HepG2 (cell line): ENCODE results near the gene TUBA4A. TPM values are rescaled to one million over a fixed set of nuclear protein-coding genes. Genes with fewer than 3 reads are reported as not detected.

Source experiments
- ARNT ChIP-seq: fragments of 450-650 bp; IDR thresholded peaks from 2 replicates; pipeline ENCODE4 v1.6.1; 2017
- NFATC3 ChIP-seq: sonication (generic); formaldehyde crosslinking; IDR thresholded peaks from 2 replicates; pipeline ENCODE4 v1.5.1; 2020; ENCODE audit warnings: mild to moderate bottlenecking, missing genetic modification reagents
- POLR2AphosphoS5 ChIP-seq: IDR thresholded peaks from 2 replicates; pipeline ENCODE4 v1.6.1; 2012; ENCODE audit warnings: low read depth, low read length
- ZBTB20 ChIP-seq: sonication (generic); formaldehyde crosslinking; IDR thresholded peaks from 2 replicates; pipeline ENCODE4 v1.8.1; 2023; ENCODE audit warnings: missing genetic modification reagents, low read depth, mild to moderate bottlenecking, borderline replicate concordance
- ZC3H4 ChIP-seq: sonication (generic); formaldehyde crosslinking; IDR thresholded peaks from 2 replicates; pipeline ENCODE4 v1.4.0; 2020; ENCODE audit warnings: missing genetic modification reagents, borderline replicate concordance
- ZNF44 ChIP-seq: sonication (generic); formaldehyde crosslinking; IDR thresholded peaks from 2 replicates; pipeline ENCODE4 v1.5.1; 2020; ENCODE audit warnings: mild to moderate bottlenecking, missing genetic modification reagents
- ZNF460 ChIP-seq: sonication (generic); formaldehyde crosslinking; IDR thresholded peaks from 2 replicates; pipeline ENCODE4 v1.5.1; 2020; ENCODE audit warnings: missing genetic modification reagents, mild to moderate bottlenecking, borderline replicate concordance
- ZNF558 ChIP-seq: sonication (generic); formaldehyde crosslinking; IDR thresholded peaks from 2 replicates; pipeline ENCODE4 v1.9.0; 2022; ENCODE audit warnings: mild to moderate bottlenecking, missing genetic modification reagents, borderline replicate concordance
- polyA plus RNA-seq, 8 experiments: library from polyadenylated mRNA; depleted of rRNA in 3 of 8; stranded (reverse) in 7 of 8; unstranded in 1 of 8; fragments of >200 nt; fragmentation: Illumina TruSeq in 4 of 8; extraction: Trizol in 4 of 8; gene quantifications; 2 replicates each; pipeline versions ENCODE4 v1.2.1 to v1.2.3, GENCODE V29; 2011 to 2016; ENCODE audit warnings: low read depth in 4 of 8, missing spikeins in 1 of 8, mixed read lengths in 1 of 8; ENCODE audit not compliant: insufficient read depth in 1 of 8
- total RNA-seq, 5 experiments: library from RNA; depleted of rRNA; stranded (reverse); fragments of >200 nt; fragmentation: Illumina TruSeq; extraction: Trizol; gene quantifications; 2 replicates each; pipeline ENCODE4 v1.2.3, GENCODE V29; 2016; ENCODE audit warnings: low read depth in 1 of 5
- TF ChIP-seq, protein P1 (sequence below): sonication (generic); formaldehyde crosslinking; IDR thresholded peaks from 2 replicates; pipeline ENCODE4 v1.4.0; 2020; ENCODE audit warnings: missing genetic modification reagents, mild to moderate bottlenecking, borderline replicate concordance
- TF ChIP-seq, protein P2 (sequence below): sonication (generic); formaldehyde crosslinking; IDR thresholded peaks from 2 replicates; pipeline ENCODE4 v1.4.0; 2020; ENCODE audit warnings: mild to moderate bottlenecking, missing genetic modification reagents
- TF ChIP-seq, protein P3 (sequence below): IDR thresholded peaks from 2 replicates; pipeline ENCODE4 v1.6.1; 2016; ENCODE audit warnings: missing compliant biosample characterization, missing genetic modification reagents, borderline replicate concordance
- TF ChIP-seq, protein P4 (sequence below): sonication (generic); formaldehyde crosslinking; IDR thresholded peaks from 2 replicates; pipeline ENCODE4 v1.8.1; 2023; ENCODE audit warnings: mild to moderate bottlenecking, missing genetic modification reagents
- TF ChIP-seq, protein P5 (sequence below): sonication (generic); formaldehyde crosslinking; IDR thresholded peaks from 2 replicates; pipeline ENCODE4 v1.4.0; 2020; ENCODE audit warnings: missing genetic modification reagents, borderline replicate concordance

The TUBA4A gene
- total and polyA plus RNA-seq, 2 of the 13 experiments (the other 11 are each of a cell fraction or from before 2014, with no cell fraction given) = 1.3 to 12.7 TPM

DNA sequence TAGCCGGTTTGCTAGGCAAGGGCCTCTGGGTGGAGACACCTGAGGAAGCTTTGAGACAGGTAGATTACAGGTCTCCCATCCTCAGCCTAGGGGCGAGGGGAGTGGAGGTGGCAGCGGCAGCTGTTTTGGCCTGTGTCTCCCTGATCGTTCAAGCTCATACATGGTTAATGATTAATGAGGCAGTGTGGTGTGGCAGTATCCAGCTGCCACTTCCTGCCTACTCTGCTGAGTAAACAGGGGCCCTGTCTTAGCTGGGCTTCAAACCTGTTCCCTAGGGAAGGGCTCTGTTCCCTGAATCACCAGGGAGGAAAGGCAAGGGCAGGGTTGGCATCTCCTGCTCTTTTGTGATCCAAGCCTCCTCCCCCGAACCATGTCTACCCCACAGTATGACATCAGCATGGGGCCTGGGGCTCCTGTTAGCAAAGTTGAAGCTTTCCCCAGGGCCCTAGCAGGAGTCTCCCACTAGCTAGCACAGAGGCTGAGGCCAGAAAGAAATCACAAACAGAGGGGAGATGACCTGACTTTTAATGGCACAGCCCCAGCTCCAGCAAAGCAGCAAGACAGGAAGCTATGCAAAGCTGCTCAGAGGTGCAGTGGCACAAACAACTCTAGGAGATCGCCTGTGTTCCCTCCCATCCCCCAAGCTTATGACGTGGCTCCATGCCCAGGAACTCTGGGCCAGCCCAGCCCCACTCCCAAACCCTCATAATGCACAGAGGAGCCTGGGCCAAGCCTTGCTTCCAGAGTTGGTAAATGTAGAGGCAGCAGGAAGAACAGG is 4.3 kb downstream of the TUBA4A start (continued):
- TF ChIP-seq, protein P1, sequence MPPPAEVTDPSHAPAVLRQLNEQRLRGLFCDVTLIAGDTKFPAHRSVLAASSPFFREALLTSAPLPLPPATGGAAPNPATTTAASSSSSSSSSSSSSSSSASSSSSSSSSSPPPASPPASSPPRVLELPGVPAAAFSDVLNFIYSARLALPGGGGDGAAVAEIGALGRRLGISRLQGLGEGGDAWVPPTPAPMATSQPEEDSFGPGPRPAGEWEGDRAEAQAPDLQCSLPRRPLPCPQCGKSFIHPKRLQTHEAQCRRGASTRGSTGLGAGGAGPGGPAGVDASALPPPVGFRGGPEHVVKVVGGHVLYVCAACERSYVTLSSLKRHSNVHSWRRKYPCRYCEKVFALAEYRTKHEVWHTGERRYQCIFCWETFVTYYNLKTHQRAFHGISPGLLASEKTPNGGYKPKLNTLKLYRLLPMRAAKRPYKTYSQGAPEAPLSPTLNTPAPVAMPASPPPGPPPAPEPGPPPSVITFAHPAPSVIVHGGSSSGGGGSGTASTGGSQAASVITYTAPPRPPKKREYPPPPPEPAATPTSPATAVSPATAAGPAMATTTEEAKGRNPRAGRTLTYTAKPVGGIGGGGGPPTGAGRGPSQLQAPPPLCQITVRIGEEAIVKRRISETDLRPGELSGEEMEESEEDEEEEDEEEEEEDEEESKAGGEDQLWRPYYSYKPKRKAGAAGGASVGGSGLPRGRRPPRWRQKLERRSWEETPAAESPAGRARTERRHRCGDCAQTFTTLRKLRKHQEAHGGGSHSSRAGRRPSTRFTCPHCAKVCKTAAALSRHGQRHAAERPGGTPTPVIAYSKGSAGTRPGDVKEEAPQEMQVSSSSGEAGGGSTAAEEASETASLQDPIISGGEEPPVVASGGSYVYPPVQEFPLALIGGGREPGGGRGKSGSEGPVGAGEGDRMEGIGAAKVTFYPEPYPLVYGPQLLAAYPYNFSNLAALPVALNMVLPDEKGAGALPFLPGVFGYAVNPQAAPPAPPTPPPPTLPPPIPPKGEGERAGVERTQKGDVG = no peak
- TF ChIP-seq ZC3H4 (CRISPR knock-in tag) (no peak; the same call in none of the 2 replicates), NFATC3 (CRISPR knock-in tag) (no peak), ZBTB20 (CRISPR knock-in tag) (peak; percentile 93), ZNF44 (no peak), POLR2AphosphoS5 (peak; percentile 67), ARNT (no peak), ZNF460 (CRISPR knock-in tag) (peak; percentile 17; the same call in 1 of the 2 replicates), ZNF558 (CRISPR knock-in tag) (no peak)
- TF ChIP-seq, protein P2, sequence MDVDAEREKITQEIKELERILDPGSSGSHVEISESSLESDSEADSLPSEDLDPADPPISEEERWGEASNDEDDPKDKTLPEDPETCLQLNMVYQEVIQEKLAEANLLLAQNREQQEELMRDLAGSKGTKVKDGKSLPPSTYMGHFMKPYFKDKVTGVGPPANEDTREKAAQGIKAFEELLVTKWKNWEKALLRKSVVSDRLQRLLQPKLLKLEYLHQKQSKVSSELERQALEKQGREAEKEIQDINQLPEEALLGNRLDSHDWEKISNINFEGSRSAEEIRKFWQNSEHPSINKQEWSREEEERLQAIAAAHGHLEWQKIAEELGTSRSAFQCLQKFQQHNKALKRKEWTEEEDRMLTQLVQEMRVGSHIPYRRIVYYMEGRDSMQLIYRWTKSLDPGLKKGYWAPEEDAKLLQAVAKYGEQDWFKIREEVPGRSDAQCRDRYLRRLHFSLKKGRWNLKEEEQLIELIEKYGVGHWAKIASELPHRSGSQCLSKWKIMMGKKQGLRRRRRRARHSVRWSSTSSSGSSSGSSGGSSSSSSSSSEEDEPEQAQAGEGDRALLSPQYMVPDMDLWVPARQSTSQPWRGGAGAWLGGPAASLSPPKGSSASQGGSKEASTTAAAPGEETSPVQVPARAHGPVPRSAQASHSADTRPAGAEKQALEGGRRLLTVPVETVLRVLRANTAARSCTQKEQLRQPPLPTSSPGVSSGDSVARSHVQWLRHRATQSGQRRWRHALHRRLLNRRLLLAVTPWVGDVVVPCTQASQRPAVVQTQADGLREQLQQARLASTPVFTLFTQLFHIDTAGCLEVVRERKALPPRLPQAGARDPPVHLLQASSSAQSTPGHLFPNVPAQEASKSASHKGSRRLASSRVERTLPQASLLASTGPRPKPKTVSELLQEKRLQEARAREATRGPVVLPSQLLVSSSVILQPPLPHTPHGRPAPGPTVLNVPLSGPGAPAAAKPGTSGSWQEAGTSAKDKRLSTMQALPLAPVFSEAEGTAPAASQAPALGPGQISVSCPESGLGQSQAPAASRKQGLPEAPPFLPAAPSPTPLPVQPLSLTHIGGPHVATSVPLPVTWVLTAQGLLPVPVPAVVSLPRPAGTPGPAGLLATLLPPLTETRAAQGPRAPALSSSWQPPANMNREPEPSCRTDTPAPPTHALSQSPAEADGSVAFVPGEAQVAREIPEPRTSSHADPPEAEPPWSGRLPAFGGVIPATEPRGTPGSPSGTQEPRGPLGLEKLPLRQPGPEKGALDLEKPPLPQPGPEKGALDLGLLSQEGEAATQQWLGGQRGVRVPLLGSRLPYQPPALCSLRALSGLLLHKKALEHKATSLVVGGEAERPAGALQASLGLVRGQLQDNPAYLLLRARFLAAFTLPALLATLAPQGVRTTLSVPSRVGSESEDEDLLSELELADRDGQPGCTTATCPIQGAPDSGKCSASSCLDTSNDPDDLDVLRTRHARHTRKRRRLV = no peak
- TF ChIP-seq, protein P3, sequence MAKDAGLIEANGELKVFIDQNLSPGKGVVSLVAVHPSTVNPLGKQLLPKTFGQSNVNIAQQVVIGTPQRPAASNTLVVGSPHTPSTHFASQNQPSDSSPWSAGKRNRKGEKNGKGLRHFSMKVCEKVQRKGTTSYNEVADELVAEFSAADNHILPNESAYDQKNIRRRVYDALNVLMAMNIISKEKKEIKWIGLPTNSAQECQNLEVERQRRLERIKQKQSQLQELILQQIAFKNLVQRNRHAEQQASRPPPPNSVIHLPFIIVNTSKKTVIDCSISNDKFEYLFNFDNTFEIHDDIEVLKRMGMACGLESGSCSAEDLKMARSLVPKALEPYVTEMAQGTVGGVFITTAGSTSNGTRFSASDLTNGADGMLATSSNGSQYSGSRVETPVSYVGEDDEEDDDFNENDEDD (CRISPR knock-in tag) = no peak
- TF ChIP-seq, protein P4, sequence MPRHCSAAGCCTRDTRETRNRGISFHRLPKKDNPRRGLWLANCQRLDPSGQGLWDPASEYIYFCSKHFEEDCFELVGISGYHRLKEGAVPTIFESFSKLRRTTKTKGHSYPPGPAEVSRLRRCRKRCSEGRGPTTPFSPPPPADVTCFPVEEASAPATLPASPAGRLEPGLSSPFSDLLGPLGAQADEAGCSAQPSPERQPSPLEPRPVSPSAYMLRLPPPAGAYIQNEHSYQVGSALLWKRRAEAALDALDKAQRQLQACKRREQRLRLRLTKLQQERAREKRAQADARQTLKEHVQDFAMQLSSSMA = no peak; the same call in none of the 2 replicates
- TF ChIP-seq, protein P5, sequence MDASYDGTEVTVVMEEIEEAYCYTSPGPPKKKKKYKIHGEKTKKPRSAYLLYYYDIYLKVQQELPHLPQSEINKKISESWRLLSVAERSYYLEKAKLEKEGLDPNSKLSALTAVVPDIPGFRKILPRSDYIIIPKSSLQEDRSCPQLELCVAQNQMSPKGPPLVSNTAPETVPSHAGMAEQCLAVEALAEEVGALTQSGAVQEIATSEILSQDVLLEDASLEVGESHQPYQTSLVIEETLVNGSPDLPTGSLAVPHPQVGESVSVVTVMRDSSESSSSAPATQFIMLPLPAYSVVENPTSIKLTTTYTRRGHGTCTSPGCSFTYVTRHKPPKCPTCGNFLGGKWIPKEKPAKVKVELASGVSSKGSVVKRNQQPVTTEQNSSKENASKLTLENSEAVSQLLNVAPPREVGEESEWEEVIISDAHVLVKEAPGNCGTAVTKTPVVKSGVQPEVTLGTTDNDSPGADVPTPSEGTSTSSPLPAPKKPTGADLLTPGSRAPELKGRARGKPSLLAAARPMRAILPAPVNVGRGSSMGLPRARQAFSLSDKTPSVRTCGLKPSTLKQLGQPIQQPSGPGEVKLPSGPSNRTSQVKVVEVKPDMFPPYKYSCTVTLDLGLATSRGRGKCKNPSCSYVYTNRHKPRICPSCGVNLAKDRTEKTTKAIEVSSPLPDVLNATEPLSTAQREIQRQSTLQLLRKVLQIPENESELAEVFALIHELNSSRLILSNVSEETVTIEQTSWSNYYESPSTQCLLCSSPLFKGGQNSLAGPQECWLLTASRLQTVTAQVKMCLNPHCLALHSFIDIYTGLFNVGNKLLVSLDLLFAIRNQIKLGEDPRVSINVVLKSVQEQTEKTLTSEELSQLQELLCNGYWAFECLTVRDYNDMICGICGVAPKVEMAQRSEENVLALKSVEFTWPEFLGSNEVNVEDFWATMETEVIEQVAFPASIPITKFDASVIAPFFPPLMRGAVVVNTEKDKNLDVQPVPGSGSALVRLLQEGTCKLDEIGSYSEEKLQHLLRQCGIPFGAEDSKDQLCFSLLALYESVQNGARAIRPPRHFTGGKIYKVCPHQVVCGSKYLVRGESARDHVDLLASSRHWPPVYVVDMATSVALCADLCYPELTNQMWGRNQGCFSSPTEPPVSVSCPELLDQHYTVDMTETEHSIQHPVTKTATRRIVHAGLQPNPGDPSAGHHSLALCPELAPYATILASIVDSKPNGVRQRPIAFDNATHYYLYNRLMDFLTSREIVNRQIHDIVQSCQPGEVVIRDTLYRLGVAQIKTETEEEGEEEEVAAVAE (CRISPR knock-in tag) = peak; percentile 60; the same call in 1 of the 2 replicates
